HEK293T (cell line): ENCODE results near the gene CAV3.

ENCODE experiments used
- CTCF ChIA-PET: fragments of 350-600 bp; formaldehyde crosslinking; extraction: SDS; loops from one replicate; lab custom pipeline; 2021; ENCODE audit warnings: antibody characterized with exemption, inconsistent platforms; lab: Yijun Ruan, JAX
- POLR2A ChIA-PET: fragments of 350-600 bp; formaldehyde crosslinking; extraction: SDS; loops from one replicate; lab custom pipeline; 2020; ENCODE audit warnings: antibody characterized with exemption, inconsistent platforms; lab: Yijun Ruan, JAX
- DNase-seq: peaks from one replicate; pipeline ENCODE4 v3.0.0; 2012; ENCODE audit warnings: mixed read lengths; ENCODE audit errors: extremely low spot score
- ARNT ChIP-seq: fragments of 450-650 bp; IDR thresholded peaks from 2 replicates; pipeline ENCODE4 v1.6.1; 2017; ENCODE audit warnings: mild to moderate bottlenecking
- BHLHE40 ChIP-seq: fragments of 450-650 bp; IDR thresholded peaks from 2 replicates; pipeline ENCODE4 v1.6.1; 2016; ENCODE audit warnings: mild to moderate bottlenecking, moderate library complexity, borderline replicate concordance
- CTBP1 ChIP-seq: fragments of 450-650 bp; IDR thresholded peaks from 2 replicates; pipeline ENCODE4 v1.6.1; 2016; ENCODE audit warnings: borderline replicate concordance
- ELF4 ChIP-seq: fragments of 450-650 bp; IDR thresholded peaks from 2 replicates; pipeline ENCODE4 v1.6.1; 2017; ENCODE audit warnings: antibody characterized with exemption
- FOXA1 ChIP-seq: fragments of 450-650 bp; IDR thresholded peaks from 2 replicates; pipeline ENCODE4 v1.6.1; 2016; ENCODE audit warnings: mild to moderate bottlenecking
- FOXK2 ChIP-seq: fragments of 450-650 bp; IDR thresholded peaks from 2 replicates; pipeline ENCODE4 v1.6.1; 2016; ENCODE audit warnings: mild to moderate bottlenecking
- FOXM1 ChIP-seq: fragments of 450-650 bp; IDR thresholded peaks from 2 replicates; pipeline ENCODE4 v1.6.1; 2017; ENCODE audit warnings: mild to moderate bottlenecking, borderline replicate concordance
- HDGF ChIP-seq: fragments of 450-650 bp; IDR thresholded peaks from 2 replicates; pipeline ENCODE4 v1.6.1; 2017; ENCODE audit warnings: antibody characterized with exemption, borderline replicate concordance
- L3MBTL2 ChIP-seq: fragments of 450-650 bp; conservative IDR thresholded peaks from 2 replicates; pipeline ENCODE4 v1.6.1; 2016; ENCODE audit warnings: mild to moderate bottlenecking
- LEF1 ChIP-seq: fragments of 450-650 bp; IDR thresholded peaks from 2 replicates; pipeline ENCODE4 v1.6.1; 2017; ENCODE audit warnings: mild to moderate bottlenecking, borderline replicate concordance
- NFRKB ChIP-seq: fragments of 450-650 bp; IDR thresholded peaks from 2 replicates; pipeline ENCODE4 v1.6.1; 2016; ENCODE audit warnings: mild to moderate bottlenecking, moderate library complexity
- PKNOX1 ChIP-seq: fragments of 450-650 bp; IDR thresholded peaks from 2 replicates; pipeline ENCODE4 v1.6.1; 2016
- SP1 ChIP-seq: fragments of 450-650 bp; IDR thresholded peaks from 2 replicates; pipeline ENCODE4 v1.6.1; 2017
- SUZ12 ChIP-seq: fragments of 450-650 bp; IDR thresholded peaks from 2 replicates; pipeline ENCODE4 v1.6.1; 2016; ENCODE audit warnings: mild to moderate bottlenecking
- TARDBP ChIP-seq: fragments of 450-650 bp; IDR thresholded peaks from 2 replicates; pipeline ENCODE4 v1.6.1; 2016
- ZNF384 ChIP-seq: fragments of 450-650 bp; IDR thresholded peaks from 2 replicates; pipeline ENCODE4 v1.6.1; 2016

The CAV3 gene

GRCh38 chr3:8757551-8758518, 24.2 kb downstream of the CAV3 start:
- TF ChIP-seq HDGF (no peak), LEF1 (no peak), FOXM1 (no peak), TARDBP (no peak), SUZ12 (no peak), FOXK2 (no peak), PKNOX1 (no peak), SP1 (no peak), FOXA1 (no peak), BHLHE40 (no peak)
- DNase-seq, result no peak
- CTCF ChIA-PET, result no interaction called here
- POLR2A ChIA-PET, result no interaction called here

- POLR2A ChIA-PET, result no interaction called here
- CTCF ChIA-PET, result interaction anchor here (0.9 kb wide), 1 partner anchor 10 kb away, joined by 3 read pairs; the partner anchor contains the start of gene OXTR
- TF ChIP-seq NFRKB (no peak), HDGF (no peak), ARNT (no peak), FOXM1 (no peak), PKNOX1 (no peak), L3MBTL2 (no peak), TARDBP (no peak), SP1 (no peak)
- DNase-seq, result no peak
These were observed 25.6 kb downstream of the CAV3 start for GRCh38 chr3:8759038-8759707.

- ChIA-PET POLR2A (no interaction called here), CTCF (interaction anchor here (0.6 to 1.1 kb wide), 2 partner anchors 9 to 33 kb away, joined by 3 to 5 read pairs; partner anchors contain the start of gene OXTR)
- TF ChIP-seq BHLHE40, result no peak
- no peak for TF ChIP-seq TARDBP
- no peak for TF ChIP-seq HDGF
- TF ChIP-seq L3MBTL2, result no peak
- no peak for TF ChIP-seq FOXM1
- TF ChIP-seq FOXK2, result no peak
- no peak for DNase-seq
These were observed 26.5 kb downstream of the CAV3 start for GRCh38 chr3:8760091-8760490.

GRCh38 chr3:8760506-8760905, 26.9 kb downstream of the CAV3 start:
- POLR2A ChIA-PET, result no interaction called here
- TF ChIP-seq HDGF (no peak), BHLHE40 (no peak), TARDBP (no peak), SUZ12 (no peak), FOXK2 (no peak), ZNF384 (no peak), ELF4 (no peak), NFRKB (no peak), FOXA1 (no peak), CTBP1 (no peak), ARNT (no peak), PKNOX1 (no peak), L3MBTL2 (no peak), FOXM1 (no peak)
- CTCF ChIA-PET, result interaction anchor here (1.1 to 1.2 kb wide), 2 partner anchors 9 to 10 kb away, joined by 3 to 5 read pairs; partner anchors contain the start of gene OXTR
- DNase-seq, result no peak

- no peak for DNase-seq
- CTCF ChIA-PET, result no interaction called here
These were observed 28.3 kb downstream of the CAV3 start for GRCh38 chr3:8761866-8762265.

GRCh38 chr3:8762607-8763377, 29.2 kb downstream of the CAV3 start:
- TF ChIP-seq ARNT, result no peak
- TF ChIP-seq NFRKB, result no peak
- TF ChIP-seq FOXA1, result no peak
- no peak for TF ChIP-seq L3MBTL2
- TF ChIP-seq LEF1, result no peak
- no peak for TF ChIP-seq HDGF
- no peak for TF ChIP-seq BHLHE40
- no peak for TF ChIP-seq ELF4
- no peak for TF ChIP-seq SP1
- no peak for TF ChIP-seq TARDBP
- DNase-seq, result no peak
- ChIA-PET CTCF (no interaction called here), POLR2A (no interaction called here)

More at GRCh38 chr3:8761866-8762265, 28.3 kb downstream of the CAV3 start:
- TF ChIP-seq BHLHE40 (no peak), ARNT (no peak)
- POLR2A ChIA-PET, result no interaction called here
